ENCODE data around the gene RPF1. TPM values are rescaled to one million over a fixed set of nuclear protein-coding genes. Genes with fewer than 3 reads are reported as not detected.

Gene RPF1
- total RNA-seq, 1 experiment from 2014 or later: 23.4 TPM

- intact Hi-C loops (cut with micrococcal nuclease; ENCODE audit: unreplicated experiment): no loop called here
- ChIA-PET CTCF (no interaction called here), POLR2A (ENCODE audit: unreplicated experiment) (interaction anchor here (0.6 kb wide), 1 partner anchor 34 kb away, joined by 3 read pairs; the partner anchor contains the start of genes GNG5 and SPATA1)
- no TSS peak for BruUV-seq (replicated peaks)
- no peaks in the 10 kb centered on the region for H3K9me3 ChIP-seq (ENCODE audit: insufficient read depth, low read depth)
- no peaks in the 10 kb centered on the region for H3K9me2 ChIP-seq (ENCODE audit: insufficient read depth)
- H3F3A ChIP-seq (ENCODE audit: insufficient read depth, low read depth): peaks cover 7% of the 10 kb centered on the region; the same call in 1 of the 2 replicates
- TF ChIP-seq, protein P1, sequence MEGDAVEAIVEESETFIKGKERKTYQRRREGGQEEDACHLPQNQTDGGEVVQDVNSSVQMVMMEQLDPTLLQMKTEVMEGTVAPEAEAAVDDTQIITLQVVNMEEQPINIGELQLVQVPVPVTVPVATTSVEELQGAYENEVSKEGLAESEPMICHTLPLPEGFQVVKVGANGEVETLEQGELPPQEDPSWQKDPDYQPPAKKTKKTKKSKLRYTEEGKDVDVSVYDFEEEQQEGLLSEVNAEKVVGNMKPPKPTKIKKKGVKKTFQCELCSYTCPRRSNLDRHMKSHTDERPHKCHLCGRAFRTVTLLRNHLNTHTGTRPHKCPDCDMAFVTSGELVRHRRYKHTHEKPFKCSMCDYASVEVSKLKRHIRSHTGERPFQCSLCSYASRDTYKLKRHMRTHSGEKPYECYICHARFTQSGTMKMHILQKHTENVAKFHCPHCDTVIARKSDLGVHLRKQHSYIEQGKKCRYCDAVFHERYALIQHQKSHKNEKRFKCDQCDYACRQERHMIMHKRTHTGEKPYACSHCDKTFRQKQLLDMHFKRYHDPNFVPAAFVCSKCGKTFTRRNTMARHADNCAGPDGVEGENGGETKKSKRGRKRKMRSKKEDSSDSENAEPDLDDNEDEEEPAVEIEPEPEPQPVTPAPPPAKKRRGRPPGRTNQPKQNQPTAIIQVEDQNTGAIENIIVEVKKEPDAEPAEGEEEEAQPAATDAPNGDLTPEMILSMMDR (conservative IDR thresholded peaks at IDR 0.05): no peak
- no peak for TF ChIP-seq EZH2 (IDR thresholded peaks at IDR 0.05; ENCODE audit: low read depth)
- H3K4me3 ChIP-seq: no peak overlapping the region
- no peaks in the 10 kb centered on the region for H4K20me1 ChIP-seq (ENCODE audit: insufficient read depth)
- no peak overlapping the region for H3K4me2 ChIP-seq
- H3K4me1 ChIP-seq (replicated peaks; ENCODE audit: insufficient read depth): no peaks in the 10 kb centered on the region
- H2AFZ ChIP-seq: no peak overlapping the region
- no peak for DNase-seq
- H3K27ac ChIP-seq: no peak overlapping the region
- H3K27me3 ChIP-seq (ENCODE audit: insufficient read depth, low read depth): no peaks in the 10 kb centered on the region
- no peaks in the 10 kb centered on the region for H3K36me3 ChIP-seq (ENCODE audit: low read depth)
- H3K79me2 ChIP-seq (ENCODE audit: low read depth): no peaks in the 10 kb centered on the region
Observed at GRCh38 chr1:84539972-84540371, 60.9 kb downstream of the RPF1 start.

GRCh38 chr1:84540759-84541158 is 61.7 kb downstream of the RPF1 start:
- intact Hi-C loops (cut with micrococcal nuclease; ENCODE audit: unreplicated experiment): no loop called here
- POLR2A ChIA-PET (ENCODE audit: unreplicated experiment): interaction anchor here (0.6 kb wide), 1 partner anchor 34 kb away, joined by 3 read pairs; the partner anchor contains the start of genes GNG5 and SPATA1
- Histone ChIP-seq H3K27me3 (ENCODE audit: insufficient read depth, low read depth) (no peaks in the 10 kb centered on the region), H2AFZ (no peak overlapping the region), H3K27ac (no peak overlapping the region), H3K9me2 (ENCODE audit: insufficient read depth) (no peaks in the 10 kb centered on the region), H3K79me2 (ENCODE audit: low read depth) (no peaks in the 10 kb centered on the region), H4K20me1 (ENCODE audit: insufficient read depth) (no peaks in the 10 kb centered on the region), H3K9me3 (ENCODE audit: insufficient read depth, low read depth) (no peaks in the 10 kb centered on the region), H3F3A (ENCODE audit: insufficient read depth, low read depth) (peaks cover 7% of the 10 kb centered on the region; the same call in 1 of the 2 replicates), H3K4me3 (no peak overlapping the region), H3K36me3 (ENCODE audit: low read depth) (no peaks in the 10 kb centered on the region), H3K4me1 (replicated peaks; ENCODE audit: insufficient read depth) (no peaks in the 10 kb centered on the region), H3K4me2 (no peak overlapping the region)
- CTCF ChIA-PET: no interaction called here
- TF ChIP-seq, protein P1 (conservative IDR thresholded peaks at IDR 0.05): no peak
- TF ChIP-seq EZH2 (IDR thresholded peaks at IDR 0.05; ENCODE audit: low read depth): no peak
- DNase-seq: no peak
- no TSS peak for BruUV-seq (replicated peaks)

GRCh38 chr1:84541679-84542078 is 62.6 kb downstream of the RPF1 start:
- Histone ChIP-seq H3K9me2 (ENCODE audit: insufficient read depth) (no peaks in the 10 kb centered on the region), H3K36me3 (ENCODE audit: low read depth) (no peaks in the 10 kb centered on the region), H3K4me3 (no peak overlapping the region), H3K9me3 (ENCODE audit: insufficient read depth, low read depth) (no peaks in the 10 kb centered on the region), H3F3A (ENCODE audit: insufficient read depth, low read depth) (peaks cover 7% of the 10 kb centered on the region; the same call in 1 of the 2 replicates), H3K79me2 (ENCODE audit: low read depth) (no peaks in the 10 kb centered on the region), H3K4me2 (no peak overlapping the region), H3K27ac (no peak overlapping the region), H2AFZ (no peak overlapping the region), H4K20me1 (ENCODE audit: insufficient read depth) (no peaks in the 10 kb centered on the region), H3K4me1 (replicated peaks; ENCODE audit: insufficient read depth) (no peaks in the 10 kb centered on the region), H3K27me3 (ENCODE audit: insufficient read depth, low read depth) (no peaks in the 10 kb centered on the region)
- no TSS peak for BruUV-seq (replicated peaks)
- ChIA-PET POLR2A (ENCODE audit: unreplicated experiment) (no interaction called here), CTCF (no interaction called here)
- no peak for DNase-seq
- no peak for TF ChIP-seq EZH2 (IDR thresholded peaks at IDR 0.05; ENCODE audit: low read depth)
- TF ChIP-seq, protein P1 (conservative IDR thresholded peaks at IDR 0.05): peak; percentile 62; the same call in 1 of the 2 replicates
- intact Hi-C loops (cut with micrococcal nuclease; ENCODE audit: unreplicated experiment): loop anchor here (2.0 kb wide), 1 partner anchor 609 kb away; no protein-coding TSS in a partner anchor

Other genes with a start within 250 kb of the RPF1 start
- 0.90 and 2.5 TPM in 2 replicates for gene SAMD13, start 177.6 kb upstream of the RPF1 start, total RNA-seq (2021)
- not detected in 2 replicates for gene DNASE2B, start 80.8 kb upstream of the RPF1 start, total RNA-seq (2021)
- gene SPATA1, start 27.1 kb downstream of the RPF1 start, total RNA-seq (2021): 1.9 and 2.8 TPM in 2 replicates
- gene GNG5, start 27.3 kb downstream of the RPF1 start, total RNA-seq (2021): 69.9 and 98.8 TPM in 2 replicates
- gene CTBS, start 95.2 kb downstream of the RPF1 start, total RNA-seq (2021): 17.5 and 20.2 TPM in 2 replicates
- gene SSX2IP, start 211.2 kb downstream of the RPF1 start, total RNA-seq (2021): 16.4 and 20.7 TPM in 2 replicates